ENCODE measurements around the gene LIX1L. TPM values are rescaled to one million over a fixed set of nuclear protein-coding genes. Genes with fewer than 3 reads are reported as not detected.

Gene LIX1L
- total and polyA plus RNA-seq, 12 donors: 7.1 to 30.0 (median 23.8) TPM

DNA sequence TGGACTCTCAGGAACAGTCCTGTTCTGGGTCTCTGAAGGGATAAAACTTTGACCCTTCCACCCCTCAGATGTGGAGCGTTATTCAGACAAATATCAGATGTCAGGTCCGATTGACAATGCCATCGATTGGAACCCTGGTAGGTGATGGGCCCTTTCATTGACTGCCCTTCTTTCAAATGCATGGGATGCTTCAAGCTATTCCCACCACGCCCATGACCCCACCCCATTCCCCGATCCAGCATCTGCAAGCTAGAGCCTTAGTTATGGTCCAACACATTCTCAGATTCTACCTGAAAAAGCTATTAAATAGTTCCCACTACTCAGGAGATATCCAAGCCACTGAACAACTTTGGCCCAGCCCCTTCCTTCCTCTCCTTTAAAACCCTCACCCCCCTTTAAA, 19.2 kb upstream of the LIX1L start:
- H3K4me3 ChIP-seq: no peak overlapping the region
- TF ChIP-seq, protein P1, sequence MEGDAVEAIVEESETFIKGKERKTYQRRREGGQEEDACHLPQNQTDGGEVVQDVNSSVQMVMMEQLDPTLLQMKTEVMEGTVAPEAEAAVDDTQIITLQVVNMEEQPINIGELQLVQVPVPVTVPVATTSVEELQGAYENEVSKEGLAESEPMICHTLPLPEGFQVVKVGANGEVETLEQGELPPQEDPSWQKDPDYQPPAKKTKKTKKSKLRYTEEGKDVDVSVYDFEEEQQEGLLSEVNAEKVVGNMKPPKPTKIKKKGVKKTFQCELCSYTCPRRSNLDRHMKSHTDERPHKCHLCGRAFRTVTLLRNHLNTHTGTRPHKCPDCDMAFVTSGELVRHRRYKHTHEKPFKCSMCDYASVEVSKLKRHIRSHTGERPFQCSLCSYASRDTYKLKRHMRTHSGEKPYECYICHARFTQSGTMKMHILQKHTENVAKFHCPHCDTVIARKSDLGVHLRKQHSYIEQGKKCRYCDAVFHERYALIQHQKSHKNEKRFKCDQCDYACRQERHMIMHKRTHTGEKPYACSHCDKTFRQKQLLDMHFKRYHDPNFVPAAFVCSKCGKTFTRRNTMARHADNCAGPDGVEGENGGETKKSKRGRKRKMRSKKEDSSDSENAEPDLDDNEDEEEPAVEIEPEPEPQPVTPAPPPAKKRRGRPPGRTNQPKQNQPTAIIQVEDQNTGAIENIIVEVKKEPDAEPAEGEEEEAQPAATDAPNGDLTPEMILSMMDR (IDR thresholded peaks at IDR 0.05): no peak
- ATAC-seq: no peak
- H3K27ac ChIP-seq: peak overlapping the region in 9 of 10 donors; percentile 89 to 97 (median 95)
- WGBS, 2 donors: 83% methylated on average over 5 of the region's 5 CpGs
- intact Hi-C loops (cut with DNase I): loop anchor here in 5 of 10 donors (1.0 to 5.0 kb wide), 5 partner anchors 30 to 35 kb away; no protein-coding TSS in a partner anchor
- H3K9me3 ChIP-seq: no peaks in the 10 kb centered on the region
- H3K36me3 ChIP-seq: peaks cover 0 to 14% (median 0%) of the 10 kb centered on the region in 9 donors
- peaks cover 30 to 49% (median 48%) of the 10 kb centered on the region in 9 donors for H3K4me1 ChIP-seq
- no peaks in the 10 kb centered on the region for H3K27me3 ChIP-seq
- DNase-seq: no peak

DNA sequence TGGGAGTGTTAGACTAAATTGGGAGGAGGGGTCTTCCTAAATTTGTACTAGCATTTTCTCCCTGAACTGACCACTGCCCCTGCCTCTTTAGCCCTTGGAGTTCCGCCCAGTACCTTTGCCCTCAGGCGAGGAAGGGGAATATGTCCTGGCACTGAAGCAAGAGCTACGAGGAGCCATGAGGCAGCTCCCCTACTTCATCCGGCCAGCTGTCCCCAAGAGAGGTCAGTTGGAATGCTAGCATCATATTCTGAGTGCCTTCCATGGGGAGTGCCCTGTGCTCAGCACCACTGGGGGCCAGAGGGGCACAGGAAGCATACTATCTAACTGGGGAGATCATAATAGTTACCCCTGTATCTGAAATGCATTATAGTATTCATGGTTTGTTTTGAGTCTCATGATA, 17.4 kb upstream of the LIX1L start:
- H3K36me3 ChIP-seq: peaks cover 0 to 14% (median 0%) of the 10 kb centered on the region in 9 donors
- intact Hi-C loops (cut with DNase I): loop anchor here in 1 of 10 donors (5.0 kb wide), 1 partner anchor 37 kb away; no protein-coding TSS in a partner anchor
- DNase-seq (no peak), ATAC-seq (no peak)
- peaks cover 16 to 31% (median 30%) of the 10 kb centered on the region in 9 donors for H3K4me1 ChIP-seq
- WGBS, 2 donors: 66 to 75% methylated on average over 4 of the region's 4 CpGs
- no peak overlapping the region for H3K27ac ChIP-seq
- H3K4me3 ChIP-seq: no peak overlapping the region
- no peaks in the 10 kb centered on the region for H3K27me3 ChIP-seq
- H3K9me3 ChIP-seq: no peaks in the 10 kb centered on the region
- TF ChIP-seq, protein P1 (IDR thresholded peaks at IDR 0.05): no peak

- DNase-seq (no peak), ATAC-seq (no peak)
- Histone ChIP-seq H3K27ac (no peak overlapping the region), H3K9me3 (no peaks in the 10 kb centered on the region), H3K36me3 (peaks cover 0 to 14% (median 0%) of the 10 kb centered on the region in 9 donors), H3K27me3 (no peaks in the 10 kb centered on the region), H3K4me1 (peaks cover 13 to 26% (median 25%) of the 10 kb centered on the region in 9 donors), H3K4me3 (no peak overlapping the region)
- WGBS, 2 donors: 78 to 83% methylated on average over 7 of the region's 7 CpGs
- intact Hi-C loops (cut with DNase I): loop anchor here in 2 of 10 donors (5.0 kb wide), 3 partner anchors 38 to 127 kb away; partner anchors contain the start of genes NUDT17 (in 1 of the 2) and PIAS3 (in 1 of the 2)
- TF ChIP-seq, protein P1 (IDR thresholded peaks at IDR 0.05): no peak
These were observed 16.9 kb upstream of the LIX1L start for GRCh38 chr1:145974721-145975120.

- Histone ChIP-seq H3K27me3 (no peaks in the 10 kb centered on the region), H3K4me3 (no peak overlapping the region), H3K36me3 (peaks cover 0 to 14% (median 0%) of the 10 kb centered on the region in 9 donors), H3K9me3 (peaks cover 0 to 4% (median 0%) of the 10 kb centered on the region in 11 donors), H3K27ac (no peak overlapping the region), H3K4me1 (peaks cover 0 to 6% (median 5%) of the 10 kb centered on the region in 9 donors)
- WGBS, 2 donors: 84 to 85% methylated on average over 7 of the region's 7 CpGs
- no peak for ATAC-seq
- DNase-seq: no peak
- intact Hi-C loops (cut with DNase I): loop anchor here in 2 of 10 donors (5.0 kb wide), 2 partner anchors 115 to 125 kb away; partner anchors contain the start of genes NUDT17 (in 1 of the 2) and PIAS3 (in 1 of the 2)
- TF ChIP-seq, protein P1 (IDR thresholded peaks at IDR 0.05): no peak
These were observed 14.8 kb upstream of the LIX1L start for GRCh38 chr1:145972580-145972979.

All from heart right ventricle (tissue), 16 donors.